H1 (cell line): ENCODE results near the gene SUB1.

Experiments used
- CHD7 ChIP-seq: fragments of 300-600 bp; sonication (generic); IDR thresholded peaks from 2 replicates; pipeline ENCODE4 v1.7.1; 2012; ENCODE audit warnings: low read length, moderate library complexity, mild to moderate bottlenecking, inconsistent platforms; ENCODE audit not compliant: insufficient replicate concordance
- CTCF ChIP-seq, 3 experiments: IDR thresholded peaks; 1 replicate in 2 of 3; 2 replicates in 1 of 3; pipeline versions ENCODE4 v1.5.1 to v1.6.1; 2011; ENCODE audit warnings: low read length in 3 of 3, mild to moderate bottlenecking in 3 of 3, inconsistent platforms in 2 of 3, low read depth in 1 of 3, moderate library complexity in 1 of 3; ENCODE audit not compliant: insufficient read depth in 1 of 3; ENCODE audit errors: control extremely low read depth in 1 of 3
- EGR1 ChIP-seq: IDR thresholded peaks from 2 replicates; pipeline ENCODE4 v1.6.1; 2011; ENCODE audit warnings: low read depth, low read length, borderline replicate concordance
- EZH2 ChIP-seq: fragments of 200-600 bp; sonication (generic); IDR thresholded peaks from 2 replicates; pipeline ENCODE4 v1.7.1; 2012; ENCODE audit warnings: low read depth, mild to moderate bottlenecking, moderate library complexity, low read length, inconsistent platforms; ENCODE audit not compliant: severe bottlenecking
- GABPA ChIP-seq: IDR thresholded peaks from 2 replicates; pipeline ENCODE4 v1.6.1; 2011; ENCODE audit warnings: mild to moderate bottlenecking, low read length, moderate library complexity, borderline replicate concordance; ENCODE audit not compliant: insufficient read depth
- HDAC6 ChIP-seq: IDR thresholded peaks from one replicate; pipeline ENCODE4 v1.7.1; 2012; ENCODE audit warnings: low read depth, mild to moderate bottlenecking, inconsistent platforms, low read length, moderate library complexity
- KDM1A ChIP-seq: fragments of 200-600, 300-600 bp; sonication (generic); IDR thresholded peaks from 2 replicates; pipeline ENCODE4 v1.7.1; 2016; ENCODE audit warnings: mild to moderate bottlenecking, low read length, borderline replicate concordance
- MAFK ChIP-seq: IDR thresholded peaks from 2 replicates; pipeline ENCODE4 v1.6.1; 2012; ENCODE audit warnings: low read depth, mild to moderate bottlenecking, improper control_type of control experiment, low read length
- MAX ChIP-seq: IDR thresholded peaks from 2 replicates; pipeline ENCODE4 v1.6.1; 2012; ENCODE audit warnings: inconsistent platforms
- NRF1 ChIP-seq: IDR thresholded peaks from 2 replicates; pipeline ENCODE4 v1.6.1; 2011; ENCODE audit warnings: mild to moderate bottlenecking, low read depth, low read length, improper control_type of control experiment
- POLR2AphosphoS5 ChIP-seq: IDR thresholded peaks from 2 replicates; pipeline ENCODE4 v1.6.1; 2011; ENCODE audit warnings: low read depth, low read length
- POU5F1 ChIP-seq: IDR thresholded peaks from 2 replicates; pipeline ENCODE4 v1.6.1; 2011; ENCODE audit warnings: low read depth, mild to moderate bottlenecking, low read length, moderate library complexity
- SIX5 ChIP-seq: IDR thresholded peaks from 2 replicates; pipeline ENCODE4 v1.6.1; 2011; ENCODE audit warnings: mild to moderate bottlenecking, low read depth, low read length
- TCF12 ChIP-seq: IDR thresholded peaks from 2 replicates; pipeline ENCODE4 v1.6.1; 2011; ENCODE audit warnings: low read depth, mild to moderate bottlenecking, low read length

- TF ChIP-seq GABPA (no peak), MAX (no peak), EZH2 (no peak), CTCF (IDR thresholded peaks at IDR 0.05; ENCODE audit: control extremely low read depth in 1 of 3, insufficient read depth in 1 of 3, low read depth in 1 of 3, low read length in 3 of 3) (peak; percentile 72 to 89 (median 88)), TCF12 (no peak), POLR2AphosphoS5 (no peak), EGR1 (no peak), SIX5 (no peak), KDM1A (no peak), HDAC6 (no peak), MAFK (no peak), CHD7 (no peak), NRF1 (no peak), POU5F1 (no peak)
Measured at GRCh38 chr5:32613050-32613672, 27.8 kb downstream of the SUB1 start.
